A549 (cell line): ENCODE measurements around the gene TRAM2. TPM values are rescaled to one million over a fixed set of nuclear protein-coding genes. Genes with fewer than 3 reads are reported as not detected.

Source experiments
- ATAC-seq, 2 experiments: fragments of 200-7000 bp in 1 of 2; fragments of >200 bp in 1 of 2; cut with Nextera tagmentation in 1 of 2; cut with Tn5 transposase in 1 of 2; 3 replicates each; pipeline versions ENCODE4 v1.8.0 to v1.9.1; 2018 to 2020; ENCODE audit warnings: mild to moderate bottlenecking in 1 of 2, moderate library complexity in 1 of 2
- CTCF ChIA-PET: fragments of 300-600 bp; sonication (Branson Sonifier 250); formaldehyde crosslinking; extraction: SDS; loops from one replicate; lab custom pipeline; 2021; ENCODE audit warnings: antibody characterized with exemption, inconsistent platforms; lab: Yijun Ruan, JAX
- POLR2A ChIA-PET: fragments of 350-600 bp; formaldehyde crosslinking; extraction: SDS; loops from one replicate; lab custom pipeline; 2021; ENCODE audit warnings: antibody characterized with exemption, inconsistent platforms; lab: Yijun Ruan, JAX
- DNase-seq, 2 experiments: peaks; one replicate each; pipeline versions ENCODE4 v3.0.0 to v3.0.0-alpha.2; 2011 to 2016; ENCODE audit warnings: low read depth in 1 of 2, low spot score in 1 of 2
- FAIRE-seq: peaks from 2 replicates; lab custom pipeline; 2011; peaks lifted over from hg19 to GRCh38; lab: Jason Lieb, UNC
- H3K27ac ChIP-seq, 2 experiments: fragments of >200 bp; sonication (Bioruptor Twin); formaldehyde crosslinking; 3 replicates each; pipeline ENCODE4 v1.5.1; 2016 to 2017
- H3K4me1 ChIP-seq: fragments of >200 bp; sonication (Bioruptor Twin); formaldehyde crosslinking; 3 replicates; pipeline ENCODE4 v1.6.1; 2016
- H3K4me2 ChIP-seq: fragments of >200 bp; sonication (Bioruptor Twin); formaldehyde crosslinking; 3 replicates; pipeline ENCODE4 v1.6.1; 2016
- H3K4me3 ChIP-seq: fragments of >200 bp; sonication (Bioruptor Twin); formaldehyde crosslinking; 3 replicates; pipeline ENCODE4 v1.5.1; 2016
- H3K9me3 ChIP-seq: fragments of >200 bp; sonication (Bioruptor Twin); formaldehyde crosslinking; 3 replicates; pipeline ENCODE4 v1.6.1; 2016
- BHLHE40 ChIP-seq: IDR thresholded peaks from 2 replicates; pipeline ENCODE4 v1.6.1; 2012; ENCODE audit warnings: low read depth, low read length, inconsistent platforms
- CBX2 ChIP-seq: fragments of 200-600 bp; sonication (generic); IDR thresholded peaks from 2 replicates; pipeline ENCODE4 v1.6.1; 2016; ENCODE audit warnings: low read depth, mild to moderate bottlenecking, borderline replicate concordance
- CBX8 ChIP-seq: fragments of 200-600 bp; sonication (generic); IDR thresholded peaks from 2 replicates; pipeline ENCODE4 v1.6.1; 2016
- CHD2 ChIP-seq: fragments of 150-350 bp; IDR thresholded peaks from 2 replicates; pipeline ENCODE4 v1.6.1; 2014; ENCODE audit warnings: low read length; ENCODE audit not compliant: partially characterized antibody
- EHF ChIP-seq: fragments of 250-450 bp; sonication (Bioruptor Pico); IDR thresholded peaks from 2 replicates; pipeline ENCODE4 v1.5.0; 2020; ENCODE audit warnings: mild to moderate bottlenecking
- EHMT2 ChIP-seq: fragments of 200-600 bp; sonication (generic); IDR thresholded peaks from 2 replicates; pipeline ENCODE4 v1.6.1; 2016; ENCODE audit warnings: antibody characterized with exemption, low read depth, mild to moderate bottlenecking, moderate library complexity
- FOSB ChIP-seq: fragments of 250-450 bp; sonication (Bioruptor Pico); IDR thresholded peaks from 2 replicates; pipeline ENCODE4 v1.5.0; 2020; ENCODE audit warnings: mild to moderate bottlenecking, moderate library complexity
- HDAC2 ChIP-seq: fragments of 200-600 bp; sonication (generic); IDR thresholded peaks from 2 replicates; pipeline ENCODE4 v1.6.1; 2016
- HOXA7 ChIP-seq: fragments of 250-450 bp; sonication (Bioruptor Pico); IDR thresholded peaks from 2 replicates; pipeline ENCODE4 v1.5.0; 2020; ENCODE audit warnings: mild to moderate bottlenecking, moderate library complexity
- HOXB13 ChIP-seq: fragments of 250-450 bp; sonication (Bioruptor Pico); IDR thresholded peaks from 2 replicates; pipeline ENCODE4 v1.5.0; 2020; ENCODE audit warnings: low read depth, mild to moderate bottlenecking, moderate library complexity
- HOXB5 ChIP-seq: fragments of 250-450 bp; sonication (Bioruptor Pico); IDR thresholded peaks from 2 replicates; pipeline ENCODE4 v1.5.0; 2020; ENCODE audit warnings: mild to moderate bottlenecking, moderate library complexity
- JUN ChIP-seq, 2 experiments: fragments of >200 bp; sonication (Bioruptor Twin); formaldehyde crosslinking; IDR thresholded peaks; 2 replicates in 1 of 2; 3 replicates in 1 of 2; pipeline ENCODE4 v1.6.1; 2016 to 2017
- JUNB ChIP-seq: fragments of >200 bp; sonication (Bioruptor Twin); formaldehyde crosslinking; IDR thresholded peaks from 2 replicates; pipeline ENCODE4 v1.6.1; 2016
- MAZ ChIP-seq: fragments of 150-350 bp; IDR thresholded peaks from 2 replicates; pipeline ENCODE4 v1.6.1; 2014; ENCODE audit warnings: antibody characterized with exemption, low read depth, low read length, borderline replicate concordance
- MYC ChIP-seq: IDR thresholded peaks from 2 replicates; pipeline ENCODE4 v1.6.1; 2012; ENCODE audit warnings: mild to moderate bottlenecking, inconsistent platforms, low read length, improper control_type of control experiment, borderline replicate concordance
- PHF8 ChIP-seq: fragments of 200-600 bp; sonication (generic); IDR thresholded peaks from 2 replicates; pipeline ENCODE4 v1.6.1; 2016; ENCODE audit warnings: low read depth, mild to moderate bottlenecking, antibody characterized with exemption, moderate library complexity, borderline replicate concordance
- POLR2A ChIP-seq: IDR thresholded peaks from 2 replicates; pipeline ENCODE4 v1.6.1; 2012; ENCODE audit warnings: mild to moderate bottlenecking, low read length
- RAD21 ChIP-seq, 2 experiments: fragments of >200 bp in 1 of 2; sonication (Bioruptor Twin) in 1 of 2; formaldehyde crosslinking in 1 of 2; IDR thresholded peaks in 1 of 2; conservative IDR thresholded peaks in 1 of 2; 2 replicates in 1 of 2; 3 replicates in 1 of 2; pipeline ENCODE4 v1.6.1; 2012 to 2018; ENCODE audit warnings: inconsistent platforms in 1 of 2
- RNF2 ChIP-seq: fragments of 200-600 bp; sonication (generic); IDR thresholded peaks from 2 replicates; pipeline ENCODE4 v1.6.1; 2016; ENCODE audit warnings: low read depth, mild to moderate bottlenecking, antibody characterized with exemption, moderate library complexity, borderline replicate concordance
- ZC3H11A ChIP-seq: fragments of 450-650 bp; IDR thresholded peaks from 2 replicates; pipeline ENCODE4 v1.6.1; 2014; ENCODE audit warnings: antibody characterized with exemption, mild to moderate bottlenecking
- ZSCAN20 ChIP-seq: fragments of 250-450 bp; sonication (Bioruptor Pico); IDR thresholded peaks from 2 replicates; pipeline ENCODE4 v1.8.0; 2022; ENCODE audit warnings: mild to moderate bottlenecking, moderate library complexity
- WGBS: methylation state at CpG from one replicate; pipeline ENCODE4 v1.1.6; 2017; ENCODE audit errors: missing lambda C conversion rate; 5-methylcytosine and 5-hydroxymethylcytosine counted together
- polyA plus RNA-seq, 4 experiments: library from polyadenylated mRNA; depleted of rRNA in 3 of 4; stranded (reverse); fragments of >200 nt; fragmentation: RNase III in 1 of 4; extraction: RNeasy Plus Mini Kit Qiagen cat#74134 plus additional on column Dnase treatment in 1 of 4; gene quantifications; 2 replicates in 3 of 4; 3 replicates in 1 of 4; pipeline ENCODE4 v1.2.3, GENCODE V29; 2011 to 2017
- TF ChIP-seq, protein P1 (sequence below): fragments of 250-450 bp; sonication (Bioruptor Pico); IDR thresholded peaks from 2 replicates; pipeline ENCODE4 v1.5.0; 2020; ENCODE audit warnings: low read depth, mild to moderate bottlenecking, moderate library complexity
- TF ChIP-seq, protein P2 (sequence below): IDR thresholded peaks from 2 replicates; pipeline ENCODE4 v1.6.1; 2012
- TF ChIP-seq, protein P3 (sequence below): fragments of 450-650 bp; IDR thresholded peaks from 2 replicates; pipeline ENCODE4 v1.6.1; 2014; ENCODE audit warnings: antibody characterized with exemption
- TF ChIP-seq, protein P4 (sequence below): fragments of 200-600 bp; sonication (generic); IDR thresholded peaks from 2 replicates; pipeline ENCODE4 v1.6.1; 2016; ENCODE audit warnings: antibody characterized with exemption, mild to moderate bottlenecking, moderate library complexity

The TRAM2 gene
- polyA plus RNA-seq, 2 of the 4 experiments (the other 2 are of a cell fraction), result 16.4 to 25.4 TPM

DNA sequence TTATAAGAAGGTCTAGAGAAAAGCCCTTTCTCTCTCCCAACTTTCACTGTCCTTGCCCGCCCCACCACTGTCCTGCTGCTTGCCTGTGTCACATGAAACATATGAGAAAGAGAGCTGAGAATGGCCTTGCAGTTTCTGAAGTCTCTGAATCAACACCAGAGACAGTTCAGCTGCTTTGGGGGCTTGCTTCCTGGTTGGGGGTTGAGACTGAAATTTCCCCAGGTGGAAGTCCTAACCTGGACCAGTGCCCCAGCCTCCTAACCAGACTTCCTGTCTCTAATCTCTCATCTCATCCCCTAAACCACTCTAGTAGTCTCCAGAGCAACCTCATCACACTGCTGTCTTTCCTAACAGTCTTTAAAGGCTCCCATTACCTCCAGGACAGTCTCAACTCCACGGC lies 10.7 kb downstream of the TRAM2 start:
- H3K4me3 ChIP-seq, result no peak overlapping the region
- WGBS, result 83% methylated on average over 2 of the region's 2 CpGs
- H3K9me3 ChIP-seq, result no peaks in the 10 kb centered on the region
- ChIA-PET POLR2A (interaction anchor here (2.0 kb wide), 1 partner anchor 10 kb away, joined by 5 read pairs; the partner anchor contains the start of gene TRAM2), CTCF (interaction anchor here (0.6 to 1.9 kb wide), 6 partner anchors 10 to 149 kb away, joined by 3 to 12 read pairs (median 4); partner anchors contain the start of gene TRAM2)
- peak overlapping the region; percentile 65 for H3K4me2 ChIP-seq
- no peak for DNase-seq
- ATAC-seq, result peak in 1 of 2 experiments; percentile 15; a peak in 1 of 6 replicates
- H3K27ac ChIP-seq, result peak overlapping the region; percentile 67 to 69; a peak in 5 of 6 replicates
- H3K4me1 ChIP-seq, result peaks cover 54% of the 10 kb centered on the region
- TF ChIP-seq PHF8, result no peak
- no peak for TF ChIP-seq FOSB (CRISPR knock-in tag)
- no peak for TF ChIP-seq EHF
- TF ChIP-seq RNF2, result no peak
- TF ChIP-seq HDAC2, result no peak
- TF ChIP-seq HOXB5, result no peak
- TF ChIP-seq, protein P1, sequence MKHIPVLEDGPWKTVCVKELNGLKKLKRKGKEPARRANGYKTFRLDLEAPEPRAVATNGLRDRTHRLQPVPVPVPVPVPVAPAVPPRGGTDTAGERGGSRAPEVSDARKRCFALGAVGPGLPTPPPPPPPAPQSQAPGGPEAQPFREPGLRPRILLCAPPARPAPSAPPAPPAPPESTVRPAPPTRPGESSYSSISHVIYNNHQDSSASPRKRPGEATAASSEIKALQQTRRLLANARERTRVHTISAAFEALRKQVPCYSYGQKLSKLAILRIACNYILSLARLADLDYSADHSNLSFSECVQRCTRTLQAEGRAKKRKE (CRISPR knock-in tag), result no peak
- no peak for TF ChIP-seq EHMT2
- TF ChIP-seq HOXB13 (CRISPR knock-in tag), result no peak
- TF ChIP-seq ZSCAN20 (CRISPR knock-in tag), result no peak
- no peak for TF ChIP-seq JUN (IDR thresholded peaks at IDR 0.05)
- no peak for TF ChIP-seq CHD2
- no peak for TF ChIP-seq POLR2A
- TF ChIP-seq CBX2, result no peak
- TF ChIP-seq MAZ, result no peak
- TF ChIP-seq, protein P2, sequence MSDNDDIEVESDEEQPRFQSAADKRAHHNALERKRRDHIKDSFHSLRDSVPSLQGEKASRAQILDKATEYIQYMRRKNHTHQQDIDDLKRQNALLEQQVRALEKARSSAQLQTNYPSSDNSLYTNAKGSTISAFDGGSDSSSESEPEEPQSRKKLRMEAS, result no peak
- FAIRE-seq, result no peak

DNA sequence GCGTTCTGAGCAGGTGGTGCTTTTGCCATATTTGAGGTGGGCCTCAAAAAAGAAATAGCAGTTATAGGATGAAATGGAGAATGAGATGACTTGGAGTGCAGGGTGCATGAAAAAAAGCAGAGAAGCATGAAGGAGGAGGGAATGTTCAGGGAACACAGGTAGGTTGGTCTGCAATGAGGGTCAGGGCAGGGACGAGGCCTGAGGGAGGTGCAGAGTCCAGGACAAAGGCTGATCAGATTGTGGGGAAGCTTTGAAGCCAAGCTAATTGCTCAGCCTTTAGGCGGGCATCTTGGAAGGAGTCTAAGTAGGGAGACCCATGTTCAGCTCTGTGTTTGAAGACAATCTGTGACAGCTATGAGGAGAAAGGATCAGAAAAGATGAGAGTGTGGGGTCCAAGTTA lies 12.0 kb downstream of the TRAM2 start:
- no peak overlapping the region for H3K4me2 ChIP-seq
- no peak overlapping the region for H3K4me3 ChIP-seq
- H3K4me1 ChIP-seq, result peaks cover 62% of the 10 kb centered on the region
- WGBS, result 92% methylated on average over 3 of the region's 3 CpGs
- FAIRE-seq (no peak), DNase-seq (no peak), ATAC-seq (no peak)
- TF ChIP-seq HOXB5, result no peak
- TF ChIP-seq, protein P3, sequence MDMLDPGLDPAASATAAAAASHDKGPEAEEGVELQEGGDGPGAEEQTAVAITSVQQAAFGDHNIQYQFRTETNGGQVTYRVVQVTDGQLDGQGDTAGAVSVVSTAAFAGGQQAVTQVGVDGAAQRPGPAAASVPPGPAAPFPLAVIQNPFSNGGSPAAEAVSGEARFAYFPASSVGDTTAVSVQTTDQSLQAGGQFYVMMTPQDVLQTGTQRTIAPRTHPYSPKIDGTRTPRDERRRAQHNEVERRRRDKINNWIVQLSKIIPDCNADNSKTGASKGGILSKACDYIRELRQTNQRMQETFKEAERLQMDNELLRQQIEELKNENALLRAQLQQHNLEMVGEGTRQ, result no peak
- no peak for TF ChIP-seq RNF2
- TF ChIP-seq, protein P2, result no peak
- TF ChIP-seq ZC3H11A, result no peak
- TF ChIP-seq HDAC2, result no peak
- no peak for TF ChIP-seq MAZ
- TF ChIP-seq RAD21 (conservative IDR thresholded peaks at IDR 0.05 in 1 of 2, IDR thresholded peaks at IDR 0.05 in 1 of 2), result no peak
- TF ChIP-seq MYC, result no peak
- TF ChIP-seq, protein P4, sequence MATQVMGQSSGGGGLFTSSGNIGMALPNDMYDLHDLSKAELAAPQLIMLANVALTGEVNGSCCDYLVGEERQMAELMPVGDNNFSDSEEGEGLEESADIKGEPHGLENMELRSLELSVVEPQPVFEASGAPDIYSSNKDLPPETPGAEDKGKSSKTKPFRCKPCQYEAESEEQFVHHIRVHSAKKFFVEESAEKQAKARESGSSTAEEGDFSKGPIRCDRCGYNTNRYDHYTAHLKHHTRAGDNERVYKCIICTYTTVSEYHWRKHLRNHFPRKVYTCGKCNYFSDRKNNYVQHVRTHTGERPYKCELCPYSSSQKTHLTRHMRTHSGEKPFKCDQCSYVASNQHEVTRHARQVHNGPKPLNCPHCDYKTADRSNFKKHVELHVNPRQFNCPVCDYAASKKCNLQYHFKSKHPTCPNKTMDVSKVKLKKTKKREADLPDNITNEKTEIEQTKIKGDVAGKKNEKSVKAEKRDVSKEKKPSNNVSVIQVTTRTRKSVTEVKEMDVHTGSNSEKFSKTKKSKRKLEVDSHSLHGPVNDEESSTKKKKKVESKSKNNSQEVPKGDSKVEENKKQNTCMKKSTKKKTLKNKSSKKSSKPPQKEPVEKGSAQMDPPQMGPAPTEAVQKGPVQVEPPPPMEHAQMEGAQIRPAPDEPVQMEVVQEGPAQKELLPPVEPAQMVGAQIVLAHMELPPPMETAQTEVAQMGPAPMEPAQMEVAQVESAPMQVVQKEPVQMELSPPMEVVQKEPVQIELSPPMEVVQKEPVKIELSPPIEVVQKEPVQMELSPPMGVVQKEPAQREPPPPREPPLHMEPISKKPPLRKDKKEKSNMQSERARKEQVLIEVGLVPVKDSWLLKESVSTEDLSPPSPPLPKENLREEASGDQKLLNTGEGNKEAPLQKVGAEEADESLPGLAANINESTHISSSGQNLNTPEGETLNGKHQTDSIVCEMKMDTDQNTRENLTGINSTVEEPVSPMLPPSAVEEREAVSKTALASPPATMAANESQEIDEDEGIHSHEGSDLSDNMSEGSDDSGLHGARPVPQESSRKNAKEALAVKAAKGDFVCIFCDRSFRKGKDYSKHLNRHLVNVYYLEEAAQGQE, result no peak
- no peak for TF ChIP-seq CBX8
- TF ChIP-seq JUNB, result no peak
- no peak for TF ChIP-seq BHLHE40
- TF ChIP-seq HOXA7 (CRISPR knock-in tag), result no peak
- ChIA-PET CTCF (interaction anchor here (1.9 kb wide), 2 partner anchors 11 to 33 kb away, joined by 5 to 12 read pairs; partner anchors contain the start of gene TRAM2), POLR2A (no interaction called here)
- H3K27ac ChIP-seq, result peak overlapping the region in 1 of 2 experiments; percentile 67; a peak in 3 of 6 replicates
- no peaks in the 10 kb centered on the region for H3K9me3 ChIP-seq
